Brain microvascular endothelial cell (primary cell): ENCODE results near the gene CUTA.

Experiments
- DNase-seq: peaks from one replicate; pipeline ENCODE4 v3.0.0-alpha.2; 2020
- H3K27ac ChIP-seq: fragments of 250-450 bp; sonication (Bioruptor Pico); 2 replicates; pipeline ENCODE4 v1.5.1; 2020; ENCODE audit warnings: mild to moderate bottlenecking, moderate library complexity
- H3K27me3 ChIP-seq: fragments of 250-450 bp; sonication (Bioruptor Pico); replicated peaks from 2 replicates; pipeline ENCODE4 v1.5.1; 2020; ENCODE audit warnings: mild to moderate bottlenecking
- H3K36me3 ChIP-seq: fragments of 250-450 bp; sonication (Bioruptor Pico); replicated peaks from 2 replicates; pipeline ENCODE4 v1.5.1; 2020; ENCODE audit warnings: mild to moderate bottlenecking
- H3K4me3 ChIP-seq: 2 replicates; pipeline ENCODE4 v1.5.1; 2011; ENCODE audit warnings: low read depth, mild to moderate bottlenecking, control low read depth, low read length, moderate library complexity
- in situ Hi-C: cut with HindIII; loops from 2 replicates; pipeline ENCODE4 v1.10.0; 2017; ENCODE audit warnings: low sequenced_read_pairs, low pct_ligation_motif_present
- TF ChIP-seq, protein P1 (sequence below): IDR thresholded peaks from 2 replicates; pipeline ENCODE4 v1.5.1; 2011; ENCODE audit warnings: low read depth, mild to moderate bottlenecking, moderate library complexity, low read length, control low read depth, inconsistent platforms; ENCODE audit errors: missing control alignments

CUTA gene

DNA sequence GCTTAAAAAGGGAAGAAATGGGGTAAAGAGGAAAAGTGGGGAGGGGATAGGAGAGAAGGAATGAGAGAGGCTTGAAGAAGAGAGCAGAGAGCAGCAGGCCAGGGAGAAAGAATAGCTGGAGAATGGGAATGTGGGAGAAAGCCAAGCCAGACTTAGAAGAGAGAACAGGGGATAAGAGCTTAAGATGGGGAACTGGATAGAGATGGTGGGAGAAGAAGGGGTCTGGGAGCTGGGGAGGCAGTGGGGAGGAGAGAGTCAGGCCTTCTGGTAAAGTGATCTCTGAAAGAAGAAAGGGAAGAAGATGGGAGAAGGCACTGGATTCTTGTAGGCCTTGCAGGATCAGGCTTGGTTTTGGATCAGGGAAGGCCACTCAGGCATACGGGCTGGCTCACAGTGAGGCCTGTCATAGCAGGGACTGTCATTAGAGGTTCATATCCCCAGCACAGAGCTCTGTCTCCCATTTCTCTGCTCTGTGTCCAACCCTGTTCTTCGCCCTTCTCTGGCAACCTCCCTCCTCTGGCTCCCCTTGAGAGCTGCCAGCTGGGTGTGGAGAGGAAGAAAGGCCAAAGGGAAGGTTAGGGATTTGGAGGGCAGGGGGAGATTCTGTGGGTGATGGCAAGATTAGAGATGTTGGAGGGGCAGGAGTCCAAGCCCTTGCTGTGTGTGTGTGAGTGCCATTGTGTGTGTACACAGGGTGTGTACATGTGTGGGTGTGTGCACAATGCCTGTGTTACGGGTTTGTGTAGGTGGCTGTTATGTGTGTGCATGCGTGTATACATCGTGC lies 11.3 kb upstream of the CUTA start:
- H3K27me3 ChIP-seq: no peaks in the 10 kb centered on the region
- H3K36me3 ChIP-seq: no peaks in the 10 kb centered on the region
- H3K27ac ChIP-seq: no peak overlapping the region
- in situ Hi-C loops: no loop called here
- TF ChIP-seq, protein P1, sequence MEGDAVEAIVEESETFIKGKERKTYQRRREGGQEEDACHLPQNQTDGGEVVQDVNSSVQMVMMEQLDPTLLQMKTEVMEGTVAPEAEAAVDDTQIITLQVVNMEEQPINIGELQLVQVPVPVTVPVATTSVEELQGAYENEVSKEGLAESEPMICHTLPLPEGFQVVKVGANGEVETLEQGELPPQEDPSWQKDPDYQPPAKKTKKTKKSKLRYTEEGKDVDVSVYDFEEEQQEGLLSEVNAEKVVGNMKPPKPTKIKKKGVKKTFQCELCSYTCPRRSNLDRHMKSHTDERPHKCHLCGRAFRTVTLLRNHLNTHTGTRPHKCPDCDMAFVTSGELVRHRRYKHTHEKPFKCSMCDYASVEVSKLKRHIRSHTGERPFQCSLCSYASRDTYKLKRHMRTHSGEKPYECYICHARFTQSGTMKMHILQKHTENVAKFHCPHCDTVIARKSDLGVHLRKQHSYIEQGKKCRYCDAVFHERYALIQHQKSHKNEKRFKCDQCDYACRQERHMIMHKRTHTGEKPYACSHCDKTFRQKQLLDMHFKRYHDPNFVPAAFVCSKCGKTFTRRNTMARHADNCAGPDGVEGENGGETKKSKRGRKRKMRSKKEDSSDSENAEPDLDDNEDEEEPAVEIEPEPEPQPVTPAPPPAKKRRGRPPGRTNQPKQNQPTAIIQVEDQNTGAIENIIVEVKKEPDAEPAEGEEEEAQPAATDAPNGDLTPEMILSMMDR: no peak
- no peak for DNase-seq
- H3K4me3 ChIP-seq: no peak overlapping the region

DNA sequence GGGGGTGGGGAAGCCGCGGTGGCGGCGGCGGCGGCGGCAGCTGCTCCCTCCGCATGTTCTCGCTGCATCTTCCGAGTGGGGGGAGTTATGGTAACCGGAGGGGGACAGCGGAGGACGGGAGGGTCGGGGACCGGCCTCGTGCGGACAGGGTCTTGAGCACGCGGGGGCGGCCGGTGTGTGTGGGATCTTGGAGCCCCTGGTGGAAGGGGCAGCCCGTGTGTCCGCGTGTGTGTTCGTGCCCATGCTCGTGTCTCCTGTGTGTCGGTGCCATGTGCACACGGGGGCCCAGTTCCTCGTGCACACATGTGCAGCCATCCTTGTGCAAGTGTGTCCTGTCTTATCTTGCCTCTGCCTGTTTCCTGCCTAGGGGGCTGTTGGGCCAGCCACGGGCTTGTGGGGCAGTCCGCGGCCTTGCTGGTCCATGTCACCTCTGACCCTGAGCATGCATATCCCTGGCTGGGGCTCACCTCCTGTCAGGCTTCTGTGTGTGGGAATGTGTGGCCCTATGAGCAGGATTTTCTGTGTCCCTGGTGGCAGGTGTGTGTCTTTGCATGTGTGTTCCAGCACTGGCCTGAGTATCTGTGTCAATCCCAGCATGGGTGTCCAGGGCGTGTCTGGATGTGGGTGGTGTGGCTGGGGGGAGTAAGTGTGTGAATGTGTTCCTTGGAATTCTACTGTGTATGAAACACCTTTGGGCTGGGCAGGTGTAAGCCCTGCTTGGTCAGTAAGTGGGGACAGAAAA lies 10.5 kb upstream of the CUTA start:
- H3K4me3 ChIP-seq: peak overlapping the region; percentile 70
- no peak overlapping the region for H3K27ac ChIP-seq
- DNase-seq: peak; percentile 35
- in situ Hi-C loops: no loop called here
- H3K27me3 ChIP-seq: no peaks in the 10 kb centered on the region
- TF ChIP-seq, protein P1: peak; percentile 65
- H3K36me3 ChIP-seq: no peaks in the 10 kb centered on the region

DNA sequence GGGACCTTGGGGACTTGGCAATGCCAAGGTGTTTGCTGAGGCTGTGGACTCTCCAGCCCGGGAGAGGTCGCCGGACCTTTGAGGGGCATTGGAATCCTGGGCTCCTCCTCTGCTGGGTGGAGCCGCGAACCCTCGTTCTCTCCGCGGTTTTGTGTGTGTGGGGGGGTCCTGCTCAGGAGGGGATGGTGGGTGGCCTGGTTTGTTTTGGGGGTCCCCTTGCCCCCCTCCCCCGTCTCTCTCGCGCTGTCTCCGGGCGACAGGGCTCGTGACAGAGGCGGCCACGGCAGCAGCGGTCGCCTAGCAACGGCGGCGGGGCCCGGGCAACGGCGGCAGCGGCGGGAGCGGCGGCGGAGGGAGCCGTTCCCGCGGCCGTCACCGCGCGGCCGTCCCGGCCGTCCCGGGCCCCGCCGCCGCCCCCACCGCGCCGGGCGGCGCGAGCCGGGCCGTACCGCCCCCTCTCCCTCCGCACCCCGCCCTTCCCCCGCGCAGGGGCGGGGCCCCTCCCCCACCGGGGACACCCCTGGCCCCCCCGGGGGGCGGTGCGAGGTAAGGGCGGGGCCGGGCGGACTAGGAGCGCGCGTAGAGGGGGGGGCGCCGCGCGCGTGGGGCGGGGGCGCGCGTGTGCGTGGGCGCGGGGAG lies 9.8 kb upstream of the CUTA start:
- H3K36me3 ChIP-seq: no peaks in the 10 kb centered on the region
- H3K27me3 ChIP-seq: no peaks in the 10 kb centered on the region
- in situ Hi-C loops: no loop called here
- TF ChIP-seq, protein P1: peak; percentile 15
- peak overlapping the region; percentile 44 for H3K27ac ChIP-seq
- no peak for DNase-seq
- peak overlapping the region; percentile 70 for H3K4me3 ChIP-seq

DNA sequence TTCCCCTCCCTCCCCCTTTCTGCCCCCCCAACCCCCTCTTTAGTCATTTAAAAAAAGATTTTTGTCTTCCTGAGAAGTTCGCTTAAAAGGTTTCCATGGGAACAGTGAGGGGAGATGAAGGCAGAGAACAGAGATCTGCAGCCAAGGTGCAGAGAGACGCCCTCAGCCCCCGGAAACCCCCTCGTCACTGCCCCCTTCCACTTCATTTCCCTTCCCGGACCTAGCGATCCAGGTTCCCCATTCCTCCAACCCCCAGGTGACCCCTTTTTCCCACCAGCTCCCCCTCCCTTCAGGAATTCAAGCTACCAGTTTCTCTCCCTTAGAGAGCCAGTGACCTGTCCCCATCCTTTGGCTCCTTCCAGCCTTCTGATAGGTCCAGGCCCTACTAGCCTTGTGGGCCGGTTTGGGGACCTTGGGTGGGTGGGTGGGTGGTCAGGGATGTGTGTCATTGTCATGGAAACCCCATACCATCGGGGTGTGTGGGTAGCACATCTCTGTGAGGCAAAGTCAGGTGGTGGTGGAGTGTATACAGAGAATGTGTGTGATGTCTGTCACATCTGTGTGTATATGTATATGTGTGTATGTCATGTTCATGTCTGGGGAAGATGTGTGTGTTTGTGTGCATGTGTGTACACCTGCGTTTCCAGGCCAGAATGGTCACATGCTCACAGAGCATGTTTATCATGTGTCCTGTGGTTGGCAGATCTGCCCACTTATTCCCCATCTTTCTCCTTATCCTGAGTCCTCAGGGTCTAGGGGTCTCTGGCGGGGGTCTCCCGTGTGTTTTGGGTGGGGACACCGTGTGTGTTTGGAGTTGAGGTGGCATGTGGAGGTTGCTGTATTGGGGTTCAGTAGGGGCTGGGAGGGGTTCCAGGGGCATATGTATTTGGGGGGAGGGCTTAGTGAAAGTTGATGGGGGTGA lies 8.9 kb upstream of the CUTA start:
- in situ Hi-C loops: no loop called here
- no peak overlapping the region for H3K27ac ChIP-seq
- no peaks in the 10 kb centered on the region for H3K36me3 ChIP-seq
- DNase-seq: no peak
- peak overlapping the region; percentile 70 for H3K4me3 ChIP-seq
- H3K27me3 ChIP-seq: no peaks in the 10 kb centered on the region
- TF ChIP-seq, protein P1: no peak
